Liver (tissue), 9 donors: ENCODE measurements around the gene DNM2. TPM values are rescaled to one million over a fixed set of nuclear protein-coding genes. Genes with fewer than 3 reads are reported as not detected.

Experiments
- DNase-seq: peaks from one replicate; pipeline ENCODE4 v3.0.0-alpha.2; 2017; ENCODE audit warnings: low spot score
- H3K27ac ChIP-seq, 2 donors: one replicate each; pipeline ENCODE4 v1.7.0; 2013; ENCODE audit warnings: inconsistent platforms in 2 of 2, low read length in 2 of 2, control low read depth in 1 of 2, low read depth in 1 of 2, mild to moderate bottlenecking in 1 of 2
- H3K27me3 ChIP-seq, 4 donors: one replicate each; pipeline versions ENCODE4 v1.6.1 to v1.7.0; 2013; ENCODE audit warnings: low read length in 3 of 4, inconsistent platforms in 1 of 4, mild to moderate bottlenecking in 1 of 4, moderate library complexity in 1 of 4; ENCODE audit not compliant: control insufficient read depth in 4 of 4, insufficient read depth in 4 of 4
- H3K36me3 ChIP-seq, 4 donors: one replicate each; pipeline versions ENCODE4 v1.6.1 to v1.7.0; 2013; ENCODE audit warnings: low read length in 3 of 4, mild to moderate bottlenecking in 3 of 4, low read depth in 1 of 4, moderate library complexity in 1 of 4; ENCODE audit not compliant: control insufficient read depth in 4 of 4, insufficient read depth in 3 of 4
- H3K4me1 ChIP-seq, 4 donors: one replicate each; pipeline versions ENCODE4 v1.6.1 to v1.7.0; 2013; ENCODE audit warnings: low read length in 3 of 4, mild to moderate bottlenecking in 3 of 4, moderate library complexity in 1 of 4; ENCODE audit not compliant: control insufficient read depth in 4 of 4, insufficient read depth in 4 of 4
- H3K4me3 ChIP-seq, 3 donors: one replicate each; pipeline versions ENCODE4 v1.6.1 to v1.7.0; 2013; ENCODE audit warnings: low read length in 3 of 3, control low read depth in 1 of 3, low read depth in 1 of 3, mild to moderate bottlenecking in 1 of 3
- H3K9ac ChIP-seq, 2 donors: one replicate each; pipeline ENCODE4 v1.7.0; 2013; ENCODE audit warnings: low read length in 2 of 2, mild to moderate bottlenecking in 2 of 2, moderate library complexity in 2 of 2, control low read depth in 1 of 2, low read depth in 1 of 2
- H3K9me3 ChIP-seq, 4 donors: one replicate each; pipeline versions ENCODE4 v1.6.1 to v1.7.0; 2013; ENCODE audit warnings: low read length in 3 of 4; ENCODE audit not compliant: control insufficient read depth in 4 of 4
- ATF3 ChIP-seq: IDR thresholded peaks from 2 replicates; pipeline ENCODE4 v1.6.1; 2016; ENCODE audit warnings: antibody characterized with exemption
- EGR1 ChIP-seq, 2 donors: IDR thresholded peaks; 2 replicates each; pipeline ENCODE4 v1.6.1; 2016 to 2018; ENCODE audit warnings: antibody characterized with exemption in 2 of 2, low read depth in 2 of 2
- FOXA2 ChIP-seq: IDR thresholded peaks from 2 replicates; pipeline ENCODE4 v1.6.1; 2016; ENCODE audit warnings: antibody characterized with exemption
- GABPA ChIP-seq, 2 donors: IDR thresholded peaks in 1 of 2; conservative IDR thresholded peaks in 1 of 2; 2 replicates each; pipeline ENCODE4 v1.6.1; 2016; ENCODE audit warnings: antibody characterized with exemption in 2 of 2, mild to moderate bottlenecking in 1 of 2, moderate library complexity in 1 of 2
- HNF4A ChIP-seq, 2 donors: conservative IDR thresholded peaks; 2 replicates each; pipeline ENCODE4 v1.6.1; 2016; ENCODE audit warnings: antibody characterized with exemption in 2 of 2, mild to moderate bottlenecking in 2 of 2
- HNF4G ChIP-seq: IDR thresholded peaks from 2 replicates; pipeline ENCODE4 v1.6.1; 2016; ENCODE audit warnings: antibody characterized with exemption
- JUND ChIP-seq, 2 donors: IDR thresholded peaks; 2 replicates each; pipeline ENCODE4 v1.6.1; 2016; ENCODE audit warnings: antibody characterized with exemption in 2 of 2
- NR2F2 ChIP-seq: IDR thresholded peaks from 2 replicates; pipeline ENCODE4 v1.6.1; 2016; ENCODE audit warnings: antibody characterized with exemption
- RAD21 ChIP-seq, 2 donors: IDR thresholded peaks; 2 replicates each; pipeline ENCODE4 v1.6.1; 2016; ENCODE audit warnings: antibody characterized with exemption in 2 of 2, mild to moderate bottlenecking in 2 of 2
- REST ChIP-seq: IDR thresholded peaks from 2 replicates; pipeline ENCODE4 v1.6.1; 2016; ENCODE audit warnings: antibody characterized with exemption, mild to moderate bottlenecking
- RXRA ChIP-seq, 2 donors: IDR thresholded peaks; 2 replicates each; pipeline ENCODE4 v1.6.1; 2017 to 2018; ENCODE audit warnings: antibody characterized with exemption in 2 of 2, mild to moderate bottlenecking in 1 of 2
- SP1 ChIP-seq: IDR thresholded peaks from 2 replicates; pipeline ENCODE4 v1.6.1; 2018; ENCODE audit warnings: antibody characterized with exemption, mild to moderate bottlenecking
- TAF1 ChIP-seq: conservative IDR thresholded peaks from 2 replicates; pipeline ENCODE4 v1.6.1; 2016; ENCODE audit warnings: antibody characterized with exemption, mild to moderate bottlenecking
- YY1 ChIP-seq: IDR thresholded peaks from 2 replicates; pipeline ENCODE4 v1.6.1; 2016; ENCODE audit warnings: antibody characterized with exemption, mild to moderate bottlenecking
- WGBS: extraction: QIAGEN DNeasy Blood & Tissue Kit; methylation state at CpG from one replicate; pipeline ENCODE4 v1.1.7; 2013; 5-methylcytosine and 5-hydroxymethylcytosine counted together
- polyA plus RNA-seq, 2 donors: library from polyadenylated mRNA; stranded (reverse) in 1 of 2; unstranded in 1 of 2; fragments of 200-250 nt in 1 of 2; fragments of >200 nt in 1 of 2; fragmentation: Nextera tagmentation in 1 of 2; extraction: Ambion mirVana in 1 of 2; gene quantifications; one replicate each; pipeline versions ENCODE4 v1.2.1 to v1.2.3, GENCODE V29; 2013 to 2015
- total RNA-seq, 2 donors: library from RNA; depleted of rRNA; stranded (reverse); fragments of >200 nt; gene quantifications; one replicate each; pipeline ENCODE4 v1.2.3, GENCODE V29; 2014
- TF ChIP-seq, protein P1 (sequence below): IDR thresholded peaks from 2 replicates; pipeline ENCODE4 v1.6.1; 2016; ENCODE audit warnings: antibody characterized with exemption
- TF ChIP-seq, protein P2 (sequence below): IDR thresholded peaks from 2 replicates; pipeline ENCODE4 v1.6.1; 2016; ENCODE audit warnings: antibody characterized with exemption
- TF ChIP-seq, protein P3 (sequence below): fragments of 150-350 bp; IDR thresholded peaks from 2 replicates; pipeline ENCODE4 v1.5.1; 2017; ENCODE audit warnings: improper control_type of control experiment, low read depth, low read length; ENCODE audit not compliant: missing input control
- donor health status: healthy.
- donor health status: healthy.
- donor health status: healthy.
- donor health status: healthy.
- donor health status: healthy.

The DNM2 gene
- total and polyA plus RNA-seq, 4 donors, result 23.1 to 95.1 (median 59.1) TPM

DNA sequence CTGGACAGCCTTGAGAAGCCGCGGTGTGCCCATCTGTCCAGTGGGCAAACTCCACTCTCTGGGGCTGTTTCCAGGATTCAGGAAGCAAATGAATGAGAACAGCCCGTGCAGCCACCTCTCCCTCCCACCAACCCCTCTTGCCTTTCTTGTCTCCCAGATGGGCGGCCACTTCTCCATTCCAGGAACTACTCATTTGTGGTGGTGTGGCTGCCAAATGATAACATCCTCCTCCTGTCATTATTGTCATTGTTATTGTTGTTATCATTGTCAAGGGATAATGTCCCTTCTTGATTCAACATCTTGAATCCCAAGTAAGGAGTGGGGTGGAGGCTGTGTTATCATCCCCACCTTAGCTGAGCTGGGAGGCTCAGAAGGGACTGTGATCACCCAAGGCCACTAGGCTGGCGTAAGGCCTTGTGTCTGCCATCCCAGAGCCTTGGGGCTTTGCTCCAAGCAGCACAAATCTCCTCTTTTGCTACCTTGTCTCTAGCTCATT is 1.6 kb downstream of the DNM2 start:
- DNase-seq, result no peak
- Histone ChIP-seq H3K4me3 (peak overlapping the region in 2 of 3 donors; percentile 75 to 97), H3K27me3 (no peaks in the 10 kb centered on the region), H3K9me3 (no peaks in the 10 kb centered on the region), H3K27ac (peak overlapping the region; percentile 75 to 92), H3K9ac (peak overlapping the region in 1 of 2 donors; percentile 75), H3K36me3 (no peaks in the 10 kb centered on the region), H3K4me1 (peaks cover 2 to 23% (median 16%) of the 10 kb centered on the region in 4 donors)
- WGBS, result 39% methylated on average over 5 of the region's 5 CpGs
- TF ChIP-seq, protein P1, sequence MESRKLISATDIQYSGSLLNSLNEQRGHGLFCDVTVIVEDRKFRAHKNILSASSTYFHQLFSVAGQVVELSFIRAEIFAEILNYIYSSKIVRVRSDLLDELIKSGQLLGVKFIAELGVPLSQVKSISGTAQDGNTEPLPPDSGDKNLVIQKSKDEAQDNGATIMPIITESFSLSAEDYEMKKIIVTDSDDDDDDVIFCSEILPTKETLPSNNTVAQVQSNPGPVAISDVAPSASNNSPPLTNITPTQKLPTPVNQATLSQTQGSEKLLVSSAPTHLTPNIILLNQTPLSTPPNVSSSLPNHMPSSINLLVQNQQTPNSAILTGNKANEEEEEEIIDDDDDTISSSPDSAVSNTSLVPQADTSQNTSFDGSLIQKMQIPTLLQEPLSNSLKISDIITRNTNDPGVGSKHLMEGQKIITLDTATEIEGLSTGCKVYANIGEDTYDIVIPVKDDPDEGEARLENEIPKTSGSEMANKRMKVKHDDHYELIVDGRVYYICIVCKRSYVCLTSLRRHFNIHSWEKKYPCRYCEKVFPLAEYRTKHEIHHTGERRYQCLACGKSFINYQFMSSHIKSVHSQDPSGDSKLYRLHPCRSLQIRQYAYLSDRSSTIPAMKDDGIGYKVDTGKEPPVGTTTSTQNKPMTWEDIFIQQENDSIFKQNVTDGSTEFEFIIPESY, result no peak
- TF ChIP-seq YY1 (no peak), HNF4G (no peak), EGR1 (IDR thresholded peaks at IDR 0.05; ENCODE audit: low read depth in 2 of 2) (no peak), NR2F2 (no peak), JUND (IDR thresholded peaks at IDR 0.05) (no peak), ATF3 (no peak), GABPA (IDR thresholded peaks at IDR 0.05 in 1 of 2, conservative IDR thresholded peaks at IDR 0.05 in 1 of 2) (no peak), FOXA2 (no peak), REST (no peak), SP1 (no peak)

- peaks cover 2 to 26% (median 16%) of the 10 kb centered on the region in 4 donors for H3K4me1 ChIP-seq
- H3K4me3 ChIP-seq, result no peak overlapping the region
- WGBS, result 87% methylated on average over 6 of the region's 6 CpGs
- no peaks in the 10 kb centered on the region for H3K9me3 ChIP-seq
- no peak overlapping the region for H3K9ac ChIP-seq
- no peak for DNase-seq
- no peaks in the 10 kb centered on the region for H3K27me3 ChIP-seq
- no peak overlapping the region for H3K27ac ChIP-seq
- no peaks in the 10 kb centered on the region for H3K36me3 ChIP-seq
- TF ChIP-seq EGR1 (IDR thresholded peaks at IDR 0.05; ENCODE audit: low read depth in 2 of 2), result no peak
- TF ChIP-seq GABPA (IDR thresholded peaks at IDR 0.05 in 1 of 2, conservative IDR thresholded peaks at IDR 0.05 in 1 of 2), result no peak
- TF ChIP-seq REST, result no peak
- no peak for TF ChIP-seq SP1
- no peak for TF ChIP-seq TAF1
- TF ChIP-seq, protein P2, sequence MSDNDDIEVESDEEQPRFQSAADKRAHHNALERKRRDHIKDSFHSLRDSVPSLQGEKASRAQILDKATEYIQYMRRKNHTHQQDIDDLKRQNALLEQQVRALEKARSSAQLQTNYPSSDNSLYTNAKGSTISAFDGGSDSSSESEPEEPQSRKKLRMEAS, result no peak
- TF ChIP-seq YY1, result no peak
- TF ChIP-seq, protein P3, sequence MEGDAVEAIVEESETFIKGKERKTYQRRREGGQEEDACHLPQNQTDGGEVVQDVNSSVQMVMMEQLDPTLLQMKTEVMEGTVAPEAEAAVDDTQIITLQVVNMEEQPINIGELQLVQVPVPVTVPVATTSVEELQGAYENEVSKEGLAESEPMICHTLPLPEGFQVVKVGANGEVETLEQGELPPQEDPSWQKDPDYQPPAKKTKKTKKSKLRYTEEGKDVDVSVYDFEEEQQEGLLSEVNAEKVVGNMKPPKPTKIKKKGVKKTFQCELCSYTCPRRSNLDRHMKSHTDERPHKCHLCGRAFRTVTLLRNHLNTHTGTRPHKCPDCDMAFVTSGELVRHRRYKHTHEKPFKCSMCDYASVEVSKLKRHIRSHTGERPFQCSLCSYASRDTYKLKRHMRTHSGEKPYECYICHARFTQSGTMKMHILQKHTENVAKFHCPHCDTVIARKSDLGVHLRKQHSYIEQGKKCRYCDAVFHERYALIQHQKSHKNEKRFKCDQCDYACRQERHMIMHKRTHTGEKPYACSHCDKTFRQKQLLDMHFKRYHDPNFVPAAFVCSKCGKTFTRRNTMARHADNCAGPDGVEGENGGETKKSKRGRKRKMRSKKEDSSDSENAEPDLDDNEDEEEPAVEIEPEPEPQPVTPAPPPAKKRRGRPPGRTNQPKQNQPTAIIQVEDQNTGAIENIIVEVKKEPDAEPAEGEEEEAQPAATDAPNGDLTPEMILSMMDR, result no peak
- no peak for TF ChIP-seq NR2F2
- no peak for TF ChIP-seq HNF4A (conservative IDR thresholded peaks at IDR 0.05)
- no peak for TF ChIP-seq RXRA (IDR thresholded peaks at IDR 0.05)
- TF ChIP-seq FOXA2, result no peak
- no peak for TF ChIP-seq JUND (IDR thresholded peaks at IDR 0.05)
- no peak for TF ChIP-seq RAD21 (IDR thresholded peaks at IDR 0.05)
- no peak for TF ChIP-seq ATF3
- no peak for TF ChIP-seq HNF4G
These were observed 2.8 kb downstream of the DNM2 start for GRCh38 chr19:10720607-10721125.
